NCI-H1694 treated with DMSO at 0.1 percent for 48 hours (cell line): ENCODE results near the gene CS.
A peak's percentile ranks its signal among the peaks of the same experiment; 100 is the strongest.

Experiments
- DNase-seq: peaks from one replicate; lab custom pipeline; 2025; lab: John Stamatoyannopoulos, UW

The CS gene

GRCh38 chr12:56247923-56248322 is 52.2 kb downstream of the CS start:
- no peak for DNase-seq

- DNase-seq, result no peak
Observed at GRCh38 chr12:56244494-56244893, 55.6 kb downstream of the CS start.

- DNase-seq, result no peak
Observed at GRCh38 chr12:56243731-56244181, 56.4 kb downstream of the CS start.

GRCh38 chr12:56242986-56243385 is 57.1 kb downstream of the CS start:
- DNase-seq, result no peak

GRCh38 chr12:56241424-56242303 is 58.5 kb downstream of the CS start:
- no peak for DNase-seq

- DNase-seq, result no peak
Observed at GRCh38 chr12:56237552-56237951, 62.6 kb downstream of the CS start.

GRCh38 chr12:56236985-56237384 is 63.1 kb downstream of the CS start:
- no peak for DNase-seq

- no peak for DNase-seq
Observed at GRCh38 chr12:56236091-56236490, 64.0 kb downstream of the CS start.

GRCh38 chr12:56234746-56235436 is 65.2 kb downstream of the CS start:
- DNase-seq, result no peak

GRCh38 chr12:56231184-56231582 is 68.9 kb downstream of the CS start:
- DNase-seq, result no peak

GRCh38 chr12:56230432-56231183 is 69.5 kb downstream of the CS start:
- DNase-seq, result no peak

GRCh38 chr12:56229916-56230431 is 70.2 kb downstream of the CS start, which contains the start of gene SLC39A5:
Gene SLC39A5, plus strand, starts transcription at chr12:56230051. Its CDS starts 1,224 bp downstream, at chr12:56231275.
- DNase-seq, result no peak

GRCh38 chr12:56229082-56229481 is 71.0 kb downstream of the CS start:
- DNase-seq, result no peak

GRCh38 chr12:56224954-56225353 is 75.2 kb downstream of the CS start:
- DNase-seq, result no peak

GRCh38 chr12:56224102-56224701 is 75.9 kb downstream of the CS start, which contains the start of gene NABP2:
Gene NABP2, plus strand, starts transcription at chr12:56224342. Its CDS starts 515 bp downstream, at chr12:56224857.
- peak; percentile 86 for DNase-seq

- DNase-seq, result no peak
Observed at GRCh38 chr12:56223571-56224101, 76.5 kb downstream of the CS start.

- no peak for DNase-seq
Observed at GRCh38 chr12:56222531-56222895, 77.6 kb downstream of the CS start.

GRCh38 chr12:56221757-56222530 is 78.2 kb downstream of the CS start, which contains the start of gene RNF41:
Gene RNF41, minus strand, starts transcription at chr12:56221922. Its CDS starts 7,875 bp downstream, at chr12:56214047.
- DNase-seq, result peak; percentile 87
